HCEC 1CT (cell line): ENCODE results near the gene YTHDF1.
"Not testable (repeated sequence)": the region's sequence is repeated elsewhere in the genome, so short reads cannot be mapped to it uniquely, and the experiment has no call there.

Experiments
- DNase-seq: peaks from one replicate; pipeline ENCODE4 v3.0.0-alpha.2; 2017

Gene YTHDF1

GRCh38 chr20:63167026-63167917, 48.7 kb downstream of the YTHDF1 start:
- DNase-seq = no peak

DNA sequence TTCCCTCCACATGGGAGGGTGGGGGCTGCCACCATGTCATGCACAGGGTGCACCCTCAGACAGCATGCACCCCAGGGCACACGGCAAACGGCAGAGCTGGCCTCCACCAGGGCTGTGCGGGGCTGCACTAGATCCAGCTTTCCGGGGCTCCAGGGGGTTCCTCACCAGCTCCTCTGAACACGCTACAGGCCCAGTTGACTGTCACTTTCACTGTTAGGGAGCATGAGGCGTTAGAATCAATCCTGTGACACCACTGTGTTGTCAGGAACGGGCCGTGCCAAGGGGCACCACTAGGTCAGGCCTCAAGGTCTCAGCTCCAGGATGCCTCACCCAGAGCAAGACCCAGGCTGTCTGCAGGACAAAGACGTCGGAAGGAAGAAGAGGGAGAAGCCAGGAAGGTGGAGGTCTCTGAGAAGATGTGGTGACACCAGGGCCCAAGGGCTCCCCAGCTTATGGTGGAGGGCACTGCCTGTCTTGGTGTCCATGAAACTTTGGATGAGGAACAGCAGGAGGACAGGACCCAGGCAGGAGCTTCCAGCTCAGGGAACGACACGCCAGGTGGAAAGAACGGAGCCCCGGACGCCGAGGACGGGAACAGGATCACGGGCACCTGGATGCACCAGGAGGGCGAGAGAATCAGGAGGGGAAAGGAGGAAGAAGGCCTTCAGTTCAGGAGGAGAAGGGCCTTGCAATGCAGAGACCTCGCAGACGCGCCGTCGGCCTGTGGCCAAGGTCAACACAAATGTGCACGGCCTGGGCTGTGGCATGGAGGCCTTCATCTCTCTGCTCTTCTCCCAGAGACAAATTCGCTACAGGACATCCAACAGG, 49.5 kb downstream of the YTHDF1 start:
- no peak for DNase-seq

GRCh38 chr20:63165356-63166192, 50.4 kb downstream of the YTHDF1 start:
- no peak for DNase-seq

DNA sequence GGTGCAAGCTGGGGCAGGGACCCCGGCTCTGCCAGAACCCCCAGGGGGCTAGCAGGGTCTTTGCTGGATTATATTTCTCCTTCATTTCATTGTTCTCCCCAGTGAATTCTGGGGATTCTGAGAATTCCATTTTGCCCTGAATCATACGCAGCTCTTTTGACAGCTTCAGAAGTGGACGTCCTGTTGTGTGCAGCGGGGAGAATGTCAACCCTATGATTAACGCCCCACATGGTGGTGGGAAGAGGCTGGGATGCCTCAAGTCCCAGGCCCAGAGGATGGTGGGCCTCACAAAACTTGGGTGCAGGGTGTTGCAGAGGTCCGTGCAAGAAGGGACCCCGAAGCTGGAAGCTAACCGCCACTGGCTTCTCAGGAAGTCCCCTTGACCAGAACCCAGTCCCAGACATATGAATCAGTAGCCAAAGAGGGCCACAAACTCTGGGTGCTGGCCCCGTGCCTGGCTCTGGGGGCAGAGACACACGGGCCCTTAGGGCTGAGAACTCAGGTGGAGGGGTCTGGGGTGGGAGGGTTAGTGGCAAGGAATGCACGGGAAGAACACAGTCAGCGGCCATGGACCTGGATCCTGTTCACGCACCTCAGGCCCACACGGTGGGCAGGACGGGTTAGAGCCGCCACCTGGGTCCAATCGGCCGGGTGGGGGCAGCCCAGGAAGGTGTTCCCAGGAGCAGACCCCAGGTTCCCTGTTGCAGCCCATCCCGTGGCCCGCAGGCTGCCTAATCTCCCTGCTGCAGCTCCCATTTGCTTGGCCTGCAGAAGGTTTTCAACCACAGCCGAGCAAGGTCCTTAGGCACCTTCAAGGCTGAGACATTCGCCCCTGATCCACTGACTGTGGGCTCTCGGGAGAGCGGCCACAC, 51.2 kb downstream of the YTHDF1 start:
- DNase-seq = no peak

DNA sequence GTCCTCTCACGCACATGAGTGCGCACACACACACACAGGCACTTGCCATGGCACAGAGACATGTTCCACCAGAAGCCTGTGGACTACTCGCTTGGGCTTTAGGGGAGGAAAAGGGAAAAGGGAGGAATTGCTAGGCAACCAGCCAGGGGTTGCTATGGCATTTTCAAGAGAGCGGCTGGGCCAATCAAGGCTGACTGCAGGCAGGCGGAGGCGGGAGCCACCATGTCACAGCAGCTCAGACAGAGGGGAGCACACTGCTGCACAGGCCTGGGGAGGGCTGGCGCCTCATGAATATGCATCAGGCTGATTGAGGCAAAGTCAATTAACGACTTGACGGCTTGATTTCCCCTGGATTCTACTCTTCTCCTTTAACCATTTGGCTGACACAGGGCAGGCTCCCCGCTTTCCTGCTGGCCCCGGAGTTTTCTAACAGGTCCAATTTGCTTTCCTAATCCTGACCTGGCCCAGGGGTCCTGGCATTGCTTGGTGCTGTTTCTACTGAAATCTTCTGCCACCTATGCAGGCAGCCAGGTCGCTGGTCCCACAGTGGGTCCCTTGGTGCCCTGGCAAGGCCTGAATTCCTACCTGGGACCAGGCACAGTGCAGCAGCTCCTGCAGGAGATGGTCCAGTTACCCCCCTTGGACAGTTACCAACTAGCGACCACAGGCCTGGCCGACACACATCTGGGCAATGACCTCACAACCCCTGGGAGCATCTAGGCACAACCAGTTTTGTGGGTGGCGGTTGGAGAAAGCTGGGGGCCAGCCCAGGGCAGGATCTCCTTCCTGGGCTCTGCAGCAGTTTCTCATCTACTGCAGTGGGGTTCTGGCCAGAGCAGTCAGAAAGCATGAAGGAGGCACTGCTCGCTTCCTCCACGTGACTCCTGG, 52.1 kb downstream of the YTHDF1 start:
- DNase-seq = no peak

DNA sequence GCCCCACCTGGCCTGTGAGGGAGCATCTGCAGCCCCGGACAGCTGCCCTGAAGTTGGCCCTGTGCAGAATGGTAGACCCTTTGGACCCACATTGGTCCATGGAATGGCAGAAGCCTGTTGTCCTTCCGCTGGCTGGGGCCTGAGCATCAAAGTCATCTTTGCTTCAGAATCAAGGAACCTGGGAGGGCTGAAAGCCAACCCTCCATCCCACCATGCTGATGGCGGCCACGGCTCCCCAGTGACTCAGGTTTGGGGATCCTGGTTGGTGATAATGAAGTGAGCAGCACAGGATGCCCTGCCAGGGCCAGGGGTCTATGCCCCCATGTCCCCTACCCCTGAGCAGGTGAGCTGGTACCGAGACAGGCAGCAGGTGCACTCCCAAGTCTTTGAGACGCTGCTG, 52.8 kb downstream of the YTHDF1 start:
- DNase-seq = no peak

DNA sequence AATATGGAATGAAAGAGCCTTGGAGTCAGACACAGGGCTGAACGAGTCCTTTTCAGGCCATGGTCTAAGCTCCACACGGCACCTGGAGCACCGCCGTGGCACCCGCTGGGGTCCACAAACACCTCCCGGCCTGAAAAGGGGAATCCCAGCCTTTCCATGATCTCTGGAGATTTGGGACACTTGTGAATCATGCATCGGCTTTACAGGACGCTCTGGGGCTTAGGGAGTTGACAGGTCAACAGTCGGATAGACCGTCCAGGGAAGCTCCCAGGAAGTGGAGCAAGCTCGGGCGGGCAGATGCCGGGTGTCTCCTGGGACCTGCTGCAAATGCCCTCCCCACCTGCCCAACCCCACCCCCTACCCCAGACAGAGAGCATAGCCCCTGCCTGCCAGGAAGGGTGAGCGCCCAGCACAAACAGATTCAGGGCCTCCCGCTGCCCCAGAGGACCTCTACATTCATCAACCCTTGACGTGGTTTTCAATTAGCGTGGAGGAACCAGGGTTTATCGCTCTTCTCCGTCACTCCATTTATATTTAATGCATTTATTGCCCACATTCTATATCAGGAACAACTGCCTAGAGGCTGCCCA, 53.6 kb downstream of the YTHDF1 start:
- no peak for DNase-seq

GRCh38 chr20:63161176-63161651, 54.7 kb downstream of the YTHDF1 start:
- DNase-seq = no peak

DNA sequence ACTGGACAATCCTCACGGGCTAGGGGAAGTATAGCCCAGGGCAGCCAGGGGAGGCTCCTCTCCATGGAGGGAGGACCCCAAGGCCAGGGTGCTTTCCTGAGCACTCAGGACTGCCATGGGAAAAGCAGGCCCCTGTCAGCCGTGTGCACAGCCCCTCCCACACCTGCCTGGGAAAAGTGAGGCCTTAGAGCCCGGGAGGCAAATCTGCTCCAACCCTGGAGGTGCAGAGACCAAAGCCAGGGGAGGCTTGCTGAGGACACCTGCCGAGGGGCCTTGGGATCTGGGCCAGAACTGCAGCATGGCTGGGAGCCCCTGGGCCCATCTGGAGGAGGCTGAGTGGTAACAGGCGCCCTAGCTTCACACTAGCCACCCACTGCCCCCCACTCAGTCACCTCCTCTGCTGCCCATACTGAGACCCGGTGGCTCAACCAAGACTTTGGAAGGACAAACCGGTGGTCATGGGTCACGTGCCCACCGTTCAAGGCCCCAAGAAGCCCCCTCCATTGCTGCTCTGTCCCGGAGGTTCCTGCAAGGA, 55.2 kb downstream of the YTHDF1 start:
- DNase-seq = no peak

DNA sequence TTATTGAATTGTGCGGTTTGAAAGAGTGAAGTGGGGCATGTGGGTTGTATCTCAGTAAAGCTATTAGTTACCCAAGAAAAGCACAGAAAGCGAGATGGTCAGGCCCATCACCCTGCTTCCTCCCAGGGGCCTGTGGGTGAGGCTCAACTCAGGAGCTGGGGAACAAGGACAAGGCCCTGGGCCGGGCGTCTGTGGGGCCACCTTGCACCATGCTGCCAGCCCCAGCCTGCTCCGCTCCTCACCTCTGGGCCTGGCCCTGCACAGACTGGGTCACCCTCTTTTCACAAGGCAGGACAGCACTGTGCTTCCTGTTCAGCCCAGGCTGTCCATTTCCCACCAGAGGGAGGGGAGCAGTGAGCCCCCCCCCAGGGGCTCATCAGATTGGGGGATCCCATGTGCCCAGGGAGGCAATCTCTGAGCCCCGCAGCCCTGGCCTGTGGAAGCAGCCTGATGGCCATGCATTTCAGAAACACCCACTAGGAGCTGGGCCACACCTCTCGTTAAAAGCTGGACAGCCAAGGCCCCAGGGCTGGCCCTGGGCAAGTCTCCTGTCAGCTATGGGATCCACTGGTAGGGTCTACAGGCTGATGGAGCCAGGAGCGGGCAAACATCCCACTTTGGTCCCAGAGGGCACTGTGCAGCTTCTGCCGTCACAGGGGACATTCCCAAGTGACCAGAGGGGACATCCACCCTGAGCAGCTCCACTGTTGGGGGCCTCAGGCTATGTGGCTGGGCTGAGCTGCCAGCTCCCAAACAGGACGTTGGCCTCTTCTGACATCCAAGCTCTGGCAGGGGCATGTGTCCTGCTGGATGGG, 55.9 kb downstream of the YTHDF1 start:
- DNase-seq = no peak

- not testable (repeated sequence) for DNase-seq
These were observed 56.7 kb downstream of the YTHDF1 start for GRCh38 chr20:63159251-63159650.

DNA sequence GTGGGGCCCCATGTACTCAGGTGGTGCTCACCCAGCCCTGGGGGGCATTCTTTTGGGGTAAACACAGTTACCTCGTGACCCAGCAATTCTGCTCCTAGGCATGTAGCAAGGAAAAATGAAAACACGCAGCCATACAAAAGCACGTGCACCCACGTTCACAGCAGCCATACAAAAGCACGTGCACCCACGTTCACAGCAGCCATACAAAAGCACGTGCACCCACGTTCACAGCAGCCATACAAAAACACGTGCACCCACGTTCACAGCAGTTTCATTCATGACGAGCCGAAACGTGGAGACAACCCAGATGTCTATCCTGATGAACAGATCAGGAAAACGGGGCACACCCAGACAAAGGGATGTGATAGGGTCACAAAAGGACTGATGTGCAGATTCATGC, 57.1 kb downstream of the YTHDF1 start:
- DNase-seq = no peak

- DNase-seq = no peak
These were observed 57.6 kb downstream of the YTHDF1 start for GRCh38 chr20:63158352-63158751.

- not testable (repeated sequence) for DNase-seq
These were observed 58.5 kb downstream of the YTHDF1 start for GRCh38 chr20:63157431-63157830.

- DNase-seq = no peak
These were observed 59.7 kb downstream of the YTHDF1 start for GRCh38 chr20:63156221-63156671.

- DNase-seq = no peak
These were observed 60.4 kb downstream of the YTHDF1 start for GRCh38 chr20:63155266-63156165.

DNA sequence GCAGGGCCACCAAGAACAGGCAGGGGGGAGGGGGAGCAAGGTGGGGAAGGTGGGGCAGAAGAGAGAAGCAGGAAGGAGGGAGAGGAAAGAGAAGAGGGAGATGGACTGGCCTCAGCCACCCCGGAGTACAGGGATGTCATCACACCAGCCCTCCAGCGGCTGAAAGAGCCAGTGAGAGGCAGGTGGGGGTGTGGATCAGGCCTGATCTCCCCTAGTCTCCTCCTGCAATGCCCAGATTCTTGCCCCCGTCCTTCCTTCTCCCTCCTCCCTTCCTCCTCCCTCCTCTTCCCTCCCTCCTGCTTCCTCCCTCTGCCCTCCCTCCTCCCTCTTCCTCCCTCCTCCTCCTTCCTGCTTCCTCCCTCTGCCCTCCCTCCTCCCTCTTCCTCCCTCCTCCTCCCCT, 61.5 kb downstream of the YTHDF1 start:
- no peak for DNase-seq
